ENCODE data around the gene KIAA1671.

The KIAA1671 gene

DNA sequence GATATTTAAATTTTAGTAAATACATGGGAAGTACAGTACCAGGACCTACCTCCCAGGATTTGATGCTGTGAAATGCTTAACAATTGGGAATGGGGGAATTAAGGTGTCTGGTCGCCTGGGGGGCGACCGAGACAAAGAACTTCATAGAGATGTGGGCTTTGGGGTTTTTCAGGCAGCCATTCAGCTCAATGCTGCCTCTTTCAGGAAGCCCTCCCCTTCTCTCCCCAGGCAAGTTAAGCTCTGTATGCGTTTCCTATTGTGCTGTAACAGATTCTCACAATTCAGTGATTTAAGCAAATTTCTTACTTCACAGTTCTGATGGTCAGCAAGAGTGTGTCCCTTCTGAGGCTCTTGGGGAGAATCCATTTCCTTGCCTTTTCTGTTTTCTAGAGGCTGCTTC is 53.8 kb downstream of the KIAA1671 start:
- TF ChIP-seq, protein P1, sequence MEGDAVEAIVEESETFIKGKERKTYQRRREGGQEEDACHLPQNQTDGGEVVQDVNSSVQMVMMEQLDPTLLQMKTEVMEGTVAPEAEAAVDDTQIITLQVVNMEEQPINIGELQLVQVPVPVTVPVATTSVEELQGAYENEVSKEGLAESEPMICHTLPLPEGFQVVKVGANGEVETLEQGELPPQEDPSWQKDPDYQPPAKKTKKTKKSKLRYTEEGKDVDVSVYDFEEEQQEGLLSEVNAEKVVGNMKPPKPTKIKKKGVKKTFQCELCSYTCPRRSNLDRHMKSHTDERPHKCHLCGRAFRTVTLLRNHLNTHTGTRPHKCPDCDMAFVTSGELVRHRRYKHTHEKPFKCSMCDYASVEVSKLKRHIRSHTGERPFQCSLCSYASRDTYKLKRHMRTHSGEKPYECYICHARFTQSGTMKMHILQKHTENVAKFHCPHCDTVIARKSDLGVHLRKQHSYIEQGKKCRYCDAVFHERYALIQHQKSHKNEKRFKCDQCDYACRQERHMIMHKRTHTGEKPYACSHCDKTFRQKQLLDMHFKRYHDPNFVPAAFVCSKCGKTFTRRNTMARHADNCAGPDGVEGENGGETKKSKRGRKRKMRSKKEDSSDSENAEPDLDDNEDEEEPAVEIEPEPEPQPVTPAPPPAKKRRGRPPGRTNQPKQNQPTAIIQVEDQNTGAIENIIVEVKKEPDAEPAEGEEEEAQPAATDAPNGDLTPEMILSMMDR (IDR thresholded peaks at IDR 0.05; ENCODE audit: low read depth, low read length), result no peak
- no peak for DNase-seq (ENCODE audit: low read depth, low spot score)
- no peak overlapping the region for H3K4me3 ChIP-seq (ENCODE audit: low read depth, low read length)
- in situ Hi-C loops (cut with HindIII; ENCODE audit: low sequenced_read_pairs), result no loop called here

DNA sequence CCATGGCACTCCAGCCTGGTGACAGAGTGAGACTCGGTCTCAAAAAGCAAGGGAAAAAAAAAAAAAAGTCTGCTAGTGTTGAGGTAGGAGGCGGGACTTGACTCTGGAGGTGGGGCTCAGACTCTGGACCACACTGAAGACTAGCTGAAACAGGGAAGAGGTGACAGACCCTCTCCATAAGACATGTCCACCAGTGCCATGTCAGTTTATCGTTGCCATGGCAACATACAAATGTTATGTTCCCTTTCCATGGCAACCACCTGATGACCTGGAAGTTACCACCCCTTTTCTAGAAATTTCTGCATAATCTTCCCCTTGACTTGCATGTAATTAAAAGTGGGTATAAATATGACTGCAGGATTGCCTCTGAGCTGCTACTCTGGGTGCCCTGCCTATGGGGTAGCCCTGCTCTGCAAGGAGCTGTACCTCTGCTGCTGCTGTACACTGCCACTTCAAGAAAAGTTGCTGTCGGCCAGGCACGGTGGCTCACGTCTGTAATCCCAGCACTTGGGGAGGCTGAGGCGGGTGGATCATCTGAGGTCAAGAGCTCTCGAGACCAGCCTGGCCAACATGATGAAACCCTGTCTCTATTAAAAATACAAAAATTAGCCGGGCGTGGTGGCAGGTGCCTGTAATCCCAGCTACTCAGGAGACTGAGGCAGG is 55.1 kb downstream of the KIAA1671 start:
- H3K4me3 ChIP-seq (ENCODE audit: low read depth, low read length), result no peak overlapping the region
- no peak for DNase-seq (ENCODE audit: low read depth, low spot score)
- TF ChIP-seq, protein P1 (IDR thresholded peaks at IDR 0.05; ENCODE audit: low read depth, low read length), result no peak
- in situ Hi-C loops (cut with HindIII; ENCODE audit: low sequenced_read_pairs), result no loop called here

DNA sequence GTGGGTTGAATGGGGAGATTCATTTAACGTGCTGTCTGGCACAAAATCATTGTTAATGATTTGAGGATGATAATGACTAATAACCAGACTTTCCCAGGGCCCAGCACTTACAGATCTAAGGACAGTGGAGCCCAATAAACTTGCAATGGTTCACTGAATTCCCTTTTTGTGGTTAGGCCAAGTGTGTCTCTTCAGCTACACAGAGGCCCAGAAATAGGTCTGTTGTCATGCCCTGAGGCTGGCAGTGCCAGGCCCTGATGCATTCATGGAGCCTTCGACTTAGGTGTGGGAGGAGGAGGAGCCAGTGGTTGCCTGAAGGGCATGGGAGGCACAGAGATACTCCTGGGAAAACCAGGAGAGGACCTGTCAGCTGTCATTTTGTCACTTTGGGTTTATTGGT is 56.1 kb downstream of the KIAA1671 start:
- in situ Hi-C loops (cut with HindIII; ENCODE audit: low sequenced_read_pairs), result no loop called here
- TF ChIP-seq, protein P1 (IDR thresholded peaks at IDR 0.05; ENCODE audit: low read depth, low read length), result no peak
- H3K4me3 ChIP-seq (ENCODE audit: low read depth, low read length), result no peak overlapping the region
- DNase-seq (ENCODE audit: low read depth, low spot score), result no peak

DNA sequence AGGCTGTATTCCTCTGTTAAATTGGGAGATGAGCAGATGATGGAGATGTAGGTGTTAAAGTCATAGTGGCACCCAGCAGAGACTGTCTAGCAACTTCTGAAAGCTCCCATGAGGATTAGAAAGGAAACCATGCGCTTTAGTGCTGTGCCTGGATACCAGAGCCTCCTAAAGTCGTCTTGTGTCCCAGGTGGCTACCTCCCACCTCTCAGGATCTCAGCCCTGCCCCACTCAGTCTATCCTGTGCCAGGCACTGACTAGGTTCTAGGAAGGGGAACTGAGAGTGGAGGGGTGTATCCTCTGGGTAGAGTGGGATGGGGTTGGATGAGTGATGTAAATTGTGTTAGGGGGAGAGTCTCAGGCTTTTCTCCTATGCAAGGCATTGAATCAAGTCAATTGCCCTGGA is 60.2 kb downstream of the KIAA1671 start:
- TF ChIP-seq, protein P1 (IDR thresholded peaks at IDR 0.05; ENCODE audit: low read depth, low read length), result no peak
- H3K4me3 ChIP-seq (ENCODE audit: low read depth, low read length), result no peak overlapping the region
- in situ Hi-C loops (cut with HindIII; ENCODE audit: low sequenced_read_pairs), result no loop called here
- DNase-seq (ENCODE audit: low read depth, low spot score), result no peak

DNA sequence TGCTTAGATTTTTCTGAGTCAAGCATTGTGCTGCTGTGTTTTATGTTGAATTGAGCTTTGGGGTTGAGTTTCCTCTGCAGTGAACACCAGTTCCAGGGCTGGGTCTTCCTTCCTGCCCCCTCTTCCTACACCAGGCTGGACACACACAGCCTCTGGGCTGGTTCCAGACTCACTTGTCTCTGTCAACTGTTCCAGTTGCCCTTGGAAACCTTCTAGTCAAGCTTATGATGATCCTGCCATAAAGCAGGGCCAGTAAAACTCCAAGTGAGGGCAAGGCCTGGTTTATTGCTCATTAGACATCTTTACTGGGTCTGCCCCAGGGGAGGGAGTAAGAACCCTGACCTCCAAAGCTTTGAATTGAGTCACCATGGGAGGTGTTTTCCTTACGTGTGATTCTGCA is 61.1 kb downstream of the KIAA1671 start:
- DNase-seq (ENCODE audit: low read depth, low spot score), result no peak
- in situ Hi-C loops (cut with HindIII; ENCODE audit: low sequenced_read_pairs), result no loop called here
- TF ChIP-seq, protein P1 (IDR thresholded peaks at IDR 0.05; ENCODE audit: low read depth, low read length), result no peak
- H3K4me3 ChIP-seq (ENCODE audit: low read depth, low read length), result no peak overlapping the region

DNA sequence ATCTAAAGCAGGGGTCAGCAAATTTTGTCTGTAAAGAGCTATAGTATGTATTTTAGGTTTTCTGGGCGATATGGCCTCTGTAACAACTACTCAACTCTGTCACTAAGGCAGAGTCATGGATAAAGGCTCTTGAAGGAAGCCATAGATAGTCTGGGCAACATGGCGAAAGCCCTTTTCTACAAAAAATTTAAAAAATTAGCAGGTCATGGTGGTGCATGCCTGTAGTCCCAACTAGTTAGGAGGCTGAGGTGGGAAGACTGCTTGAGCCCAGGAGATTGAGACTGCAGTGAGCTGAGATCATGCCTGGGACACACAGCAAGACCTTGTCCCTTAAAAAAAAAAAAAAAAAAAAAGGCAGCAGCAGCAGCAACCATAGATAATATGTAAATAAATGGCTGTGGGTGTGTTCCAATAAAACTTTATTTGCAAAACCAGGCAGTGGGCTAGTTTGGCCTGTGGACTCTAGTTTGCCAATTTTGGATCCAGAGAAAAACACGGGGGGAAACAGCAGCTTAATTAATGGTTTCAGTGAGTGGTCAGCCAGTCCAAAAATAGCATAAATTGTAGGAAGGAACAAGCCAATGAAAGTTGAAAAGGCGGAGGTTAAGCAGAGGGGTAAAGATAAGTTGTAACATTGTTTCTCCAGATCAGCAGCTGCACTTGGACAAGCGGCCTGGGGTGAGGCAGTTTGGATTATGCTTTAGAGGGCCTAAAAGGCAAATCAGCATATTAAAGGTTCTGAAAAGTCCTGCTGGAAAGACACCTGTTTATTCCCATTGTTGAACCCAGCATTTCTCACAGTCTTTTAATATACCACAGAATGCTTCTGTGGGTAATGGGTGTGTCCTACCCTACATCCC is 62.6 kb downstream of the KIAA1671 start:
- TF ChIP-seq, protein P1 (IDR thresholded peaks at IDR 0.05; ENCODE audit: low read depth, low read length), result no peak
- DNase-seq (ENCODE audit: low read depth, low spot score), result no peak
- H3K4me3 ChIP-seq (ENCODE audit: low read depth, low read length), result no peak overlapping the region
- in situ Hi-C loops (cut with HindIII; ENCODE audit: low sequenced_read_pairs), result no loop called here

All from astrocyte of the spinal cord (primary cell).